Activated CD8-positive, alpha-beta memory T cell treated with anti-CD3 and anti-CD28 coated beads for 1 hour (primary cell): ENCODE measurements around the gene STK32B.
"Not testable (repeated sequence)": the region's sequence is repeated elsewhere in the genome, so short reads cannot be mapped to it uniquely, and the experiment has no call there.

ENCODE experiments used
- DNase-seq, 2 donors: peaks; one replicate each; pipeline ENCODE4 v3.0.0-alpha.2; 2020; ENCODE audit warnings: low read depth in 1 of 2; ENCODE audit errors: extremely low read depth in 1 of 2

The STK32B gene

DNA sequence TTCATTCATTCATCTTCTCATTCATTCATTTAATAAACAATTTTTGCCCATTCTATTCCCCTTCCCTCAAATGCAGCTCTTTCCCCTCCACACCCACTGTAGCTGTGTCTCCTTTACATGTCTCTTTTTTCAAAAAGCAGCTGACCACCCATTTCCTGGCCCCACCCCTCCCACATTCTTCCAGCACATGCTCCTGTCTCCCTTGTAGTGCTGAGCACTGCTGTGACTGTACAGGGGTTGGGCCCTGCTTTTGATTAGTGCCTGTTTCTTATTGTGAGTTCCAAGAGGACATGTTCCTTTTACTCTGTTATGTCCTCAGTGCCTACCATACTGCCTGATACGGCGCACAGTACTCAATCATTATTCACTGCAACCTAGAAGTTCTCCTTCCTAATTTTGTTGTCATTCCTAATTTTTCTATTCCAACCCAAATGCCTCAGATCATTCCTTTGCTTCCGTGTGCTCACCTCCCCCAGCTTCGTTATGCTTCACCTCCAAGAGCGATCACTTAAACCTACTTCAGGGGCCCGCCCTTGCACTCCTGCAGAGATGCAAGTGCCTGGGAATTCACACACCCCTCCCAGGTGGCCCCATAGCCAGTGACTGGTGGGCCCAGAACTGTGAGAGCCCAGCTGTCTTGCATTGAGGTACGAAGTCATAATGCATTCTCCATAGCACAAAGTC lies 152.2 kb downstream of the STK32B start:
- DNase-seq: no peak

DNA sequence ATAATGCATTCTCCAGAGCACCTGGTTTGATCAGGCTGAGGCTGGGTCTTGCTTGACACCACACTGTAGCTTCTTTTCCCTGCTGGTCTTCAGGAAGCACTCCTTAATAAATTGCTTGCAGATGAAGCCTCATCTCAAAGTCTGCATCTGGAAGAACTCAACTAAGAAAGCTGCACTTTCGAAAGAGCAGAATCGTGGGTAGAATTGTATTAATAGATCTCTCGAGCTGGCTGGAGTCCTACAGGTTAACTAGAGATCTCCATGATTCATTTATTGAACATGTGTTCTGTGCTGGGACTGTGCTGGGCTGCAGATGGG lies 152.7 kb downstream of the STK32B start:
- DNase-seq: no peak

DNA sequence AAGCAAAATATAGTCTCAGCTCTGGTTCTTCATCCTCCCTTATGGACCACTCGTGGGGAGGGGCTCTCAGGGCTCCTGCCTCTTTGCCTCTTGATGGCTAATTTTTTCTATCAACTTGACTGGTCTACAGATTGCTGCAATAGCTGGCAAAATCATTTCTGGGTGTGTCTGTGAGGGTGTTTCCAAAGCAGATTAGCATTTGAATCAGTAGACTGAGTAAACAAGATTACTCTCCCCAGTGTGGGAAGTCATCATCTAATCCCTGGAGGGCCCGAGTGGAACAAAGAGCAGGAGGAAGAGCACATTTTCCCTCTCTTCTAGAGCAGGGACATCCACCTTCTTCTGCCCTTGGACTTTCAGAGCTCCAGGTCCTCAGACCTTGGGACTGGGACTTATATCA lies 153.5 kb downstream of the STK32B start:
- DNase-seq: no peak

DNA sequence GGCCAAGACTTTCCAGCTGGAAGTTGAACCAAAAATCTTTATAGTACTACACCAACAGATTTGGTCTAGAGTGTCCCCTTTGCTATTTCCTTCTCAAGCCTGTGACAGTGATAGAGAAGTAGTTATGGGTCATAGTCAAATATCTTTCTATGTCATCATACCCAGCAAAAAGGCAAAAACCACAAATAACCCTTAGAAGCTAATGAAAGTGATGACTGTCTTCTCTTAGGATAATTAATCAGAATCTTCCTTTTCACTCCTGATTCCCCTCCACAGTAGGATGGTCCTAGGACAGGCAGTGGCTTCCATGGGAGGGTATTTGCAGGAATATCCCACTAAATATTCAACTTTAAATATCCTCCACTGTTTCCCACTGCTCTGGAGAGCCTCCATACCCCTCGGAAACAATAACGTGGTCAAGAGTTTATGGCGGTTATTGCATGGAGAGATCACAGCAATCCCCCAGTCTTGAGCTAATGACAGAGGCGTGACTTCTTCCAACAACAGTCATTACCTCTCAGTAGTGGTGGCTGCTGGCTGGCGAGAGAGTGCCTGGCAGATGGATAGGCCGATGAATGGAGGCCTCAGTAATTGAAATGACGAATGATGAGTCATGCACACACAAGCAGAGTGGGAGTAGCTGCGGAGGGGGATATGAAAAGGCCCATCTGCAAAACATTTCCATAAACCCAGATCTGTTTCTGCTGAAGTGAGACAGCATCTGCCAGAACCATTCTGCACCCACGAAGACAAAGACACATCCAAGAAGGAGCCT lies 154.9 kb downstream of the STK32B start:
- DNase-seq: no peak

DNA sequence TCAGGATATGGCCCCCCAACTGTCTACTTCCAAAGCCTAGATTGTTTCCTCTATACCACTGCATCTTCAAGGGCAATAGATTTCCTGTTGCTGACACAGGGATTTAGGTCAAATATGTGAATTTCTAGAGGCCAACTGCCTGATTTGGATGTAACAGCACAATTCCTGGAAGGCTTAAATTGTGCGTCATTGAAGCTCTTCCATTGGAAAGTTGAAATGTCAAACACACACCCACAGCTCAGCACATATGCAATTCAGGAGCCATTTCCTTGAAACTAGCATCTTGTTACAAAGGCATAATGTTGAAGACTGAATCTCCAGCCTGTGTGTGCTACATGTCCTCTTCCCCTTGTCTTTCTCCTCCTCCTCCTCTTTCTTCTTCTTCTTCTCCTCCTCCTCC lies 158.6 kb downstream of the STK32B start:
- DNase-seq: no peak

DNA sequence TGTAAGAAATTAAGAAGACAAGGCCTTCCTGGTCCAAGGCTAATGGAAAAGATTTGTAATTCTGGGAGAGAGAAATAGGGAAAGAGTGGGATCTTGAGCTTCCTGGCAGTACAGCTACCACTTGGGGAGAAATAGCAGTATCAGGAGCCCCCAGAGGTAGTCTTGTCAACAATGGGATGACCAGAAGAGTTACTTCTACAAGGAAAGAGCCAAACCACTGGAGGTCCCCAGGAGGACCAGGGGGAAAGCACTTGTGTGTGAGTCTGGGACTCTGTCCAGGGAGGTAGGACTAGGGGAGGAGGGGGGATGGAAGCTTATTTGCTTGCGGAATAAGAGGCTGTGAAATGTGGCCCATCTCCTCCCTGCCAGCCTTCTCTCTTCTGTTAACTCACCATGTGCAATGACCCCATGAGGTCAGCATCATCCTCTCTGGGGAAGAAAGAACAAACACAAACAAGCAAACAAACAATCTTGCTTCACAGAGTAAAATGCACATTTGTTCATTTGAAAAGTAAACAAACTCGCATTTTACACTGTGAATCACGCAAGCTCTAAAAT lies 160.1 kb downstream of the STK32B start:
- DNase-seq: no peak

DNA sequence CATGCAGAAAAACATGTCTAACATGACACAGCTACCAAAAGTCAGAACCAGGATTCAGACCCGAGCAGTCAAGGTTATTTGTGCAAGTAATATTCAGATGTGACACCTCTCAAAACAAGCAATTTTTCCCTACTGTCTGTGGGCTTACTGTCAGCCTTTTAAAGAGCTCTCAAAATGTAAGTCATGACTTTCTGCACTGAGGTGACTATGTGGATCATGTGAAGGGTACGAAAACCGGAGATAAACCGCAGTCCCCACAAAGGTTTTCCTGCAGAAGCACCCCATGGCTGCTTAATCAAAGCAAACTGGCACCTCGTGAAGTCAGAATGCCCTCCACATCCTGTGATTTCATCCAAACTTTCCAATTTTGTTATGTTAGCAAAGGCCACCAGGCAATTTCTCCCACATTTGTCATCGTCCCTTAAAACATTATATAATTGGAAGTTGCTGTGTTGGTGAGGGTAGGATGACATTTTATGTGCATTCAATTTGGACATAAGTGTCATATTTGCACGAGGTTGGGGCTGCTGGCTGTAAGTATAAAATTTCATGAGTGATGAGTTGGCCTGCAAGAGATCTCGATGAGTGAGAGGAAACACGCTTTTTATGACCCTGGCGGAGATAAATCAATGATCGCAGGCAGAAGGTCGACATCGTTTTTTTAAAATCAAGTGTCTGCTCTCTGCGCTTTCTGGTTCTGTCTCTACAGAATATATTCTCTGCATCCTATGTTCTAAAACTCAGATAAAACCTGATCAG lies 161.2 kb downstream of the STK32B start:
- DNase-seq: no peak

DNA sequence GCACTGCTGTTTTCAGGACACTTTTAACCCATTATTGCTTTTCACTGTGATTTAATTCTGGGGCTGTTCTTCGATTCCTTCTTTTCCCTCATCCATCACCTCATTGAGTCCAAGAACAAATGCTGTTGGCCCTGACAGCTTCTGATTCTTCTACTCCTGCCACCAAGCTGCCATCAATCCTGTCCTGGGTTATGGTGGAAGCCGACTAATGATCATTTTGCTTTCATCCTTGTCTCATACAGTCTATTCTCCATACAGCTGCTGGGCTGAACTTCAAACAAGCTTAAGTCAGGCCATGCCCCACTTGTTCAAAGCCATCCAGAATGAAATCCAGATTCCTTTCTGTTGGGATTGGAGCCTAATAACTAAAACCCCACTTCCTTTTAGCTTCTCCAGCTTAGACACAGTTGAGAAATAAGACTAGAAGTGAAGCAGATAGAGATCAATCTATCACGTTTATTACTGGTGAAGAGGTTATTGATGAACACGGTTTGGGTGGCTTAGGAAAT lies 161.9 kb downstream of the STK32B start:
- no peak for DNase-seq

DNA sequence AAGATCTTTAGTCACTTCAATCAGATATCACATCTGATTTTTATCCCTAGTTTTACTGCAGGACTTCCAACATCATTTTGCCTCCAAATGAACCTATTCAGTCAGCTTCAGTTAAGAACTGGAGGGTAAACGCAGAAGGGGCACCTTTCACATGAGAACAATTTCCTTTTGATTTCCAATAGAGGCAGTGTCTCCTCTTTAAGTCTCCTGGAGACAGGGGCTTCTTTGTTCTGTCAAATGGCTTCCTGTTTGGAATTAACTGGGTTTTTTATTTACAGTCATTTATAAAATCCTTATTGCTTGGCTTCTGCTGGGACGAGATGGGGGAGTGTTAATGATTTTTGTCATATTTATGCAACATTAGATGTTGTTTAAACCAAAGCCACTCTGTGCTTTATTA lies 164.0 kb downstream of the STK32B start:
- DNase-seq: no peak

DNA sequence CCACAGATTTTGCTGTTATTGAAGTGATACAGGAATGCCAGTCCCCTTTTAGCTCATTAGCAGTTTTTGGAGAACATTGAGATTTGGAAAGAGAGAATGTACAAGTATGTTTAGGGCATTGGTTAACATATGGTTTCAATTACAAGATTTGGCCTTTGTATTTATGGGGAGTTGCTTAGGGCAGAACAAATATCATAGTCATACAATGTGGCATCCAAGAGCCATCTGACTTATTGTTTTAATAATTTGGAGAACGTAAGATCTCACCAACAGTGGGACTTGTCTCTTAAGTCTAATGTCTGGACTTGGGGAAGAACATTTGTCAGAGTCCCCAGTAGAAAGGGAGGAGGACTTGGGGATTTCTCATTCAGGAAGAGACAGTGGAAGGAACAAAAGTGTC lies 166.1 kb downstream of the STK32B start:
- DNase-seq: no peak

DNA sequence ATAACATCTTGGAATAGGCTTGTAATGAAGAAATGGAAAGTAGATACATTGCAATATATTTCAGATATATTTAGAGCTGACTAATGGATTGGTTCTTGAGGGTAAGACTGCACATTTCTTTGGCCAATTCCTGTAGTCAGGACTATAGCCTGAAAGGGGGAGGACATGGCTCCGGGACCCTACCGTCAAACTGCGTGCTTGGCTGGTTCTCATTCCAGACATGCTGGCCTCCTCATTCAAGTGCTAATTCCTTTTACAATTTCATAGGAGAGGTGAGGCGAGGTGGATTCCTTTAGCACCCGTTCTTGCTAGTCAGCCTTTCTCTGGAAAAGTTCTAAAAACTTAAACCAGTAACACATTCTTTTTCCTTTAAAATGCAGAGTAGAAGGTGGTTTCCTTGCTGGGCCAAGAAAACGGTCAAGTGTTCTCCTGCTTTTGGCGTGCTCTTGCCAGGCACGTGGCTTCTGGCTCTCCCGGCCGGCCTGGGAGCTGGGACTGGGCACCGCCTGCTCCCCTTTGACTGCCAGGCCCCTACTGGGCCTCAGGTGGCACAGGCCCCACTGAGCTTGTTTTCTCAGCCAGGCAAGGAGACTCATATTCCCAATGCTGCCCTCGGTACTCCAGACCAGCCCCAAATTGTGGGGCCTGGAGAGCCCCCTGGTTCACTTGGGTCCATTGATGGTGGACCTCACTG lies 167.2 kb downstream of the STK32B start:
- DNase-seq: no peak

DNA sequence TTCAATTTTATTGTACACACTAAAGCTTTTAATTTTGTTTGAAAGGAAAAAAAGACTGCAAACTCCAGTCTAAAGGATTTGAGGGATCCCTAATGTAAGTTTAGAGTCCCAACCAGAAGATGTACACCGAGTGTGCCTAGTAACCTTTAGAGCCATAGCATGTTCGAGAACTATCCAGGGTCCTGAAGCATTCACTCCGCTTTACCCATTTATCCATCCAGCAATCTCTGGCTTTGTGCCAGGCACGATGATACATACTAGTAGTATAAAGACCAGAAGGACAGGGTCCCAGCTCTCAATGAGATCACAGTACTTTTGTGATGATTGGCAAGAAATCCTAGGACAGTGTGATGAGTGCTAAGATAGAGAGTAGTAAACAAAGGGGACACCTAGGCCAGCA lies 168.7 kb downstream of the STK32B start:
- no peak for DNase-seq

DNA sequence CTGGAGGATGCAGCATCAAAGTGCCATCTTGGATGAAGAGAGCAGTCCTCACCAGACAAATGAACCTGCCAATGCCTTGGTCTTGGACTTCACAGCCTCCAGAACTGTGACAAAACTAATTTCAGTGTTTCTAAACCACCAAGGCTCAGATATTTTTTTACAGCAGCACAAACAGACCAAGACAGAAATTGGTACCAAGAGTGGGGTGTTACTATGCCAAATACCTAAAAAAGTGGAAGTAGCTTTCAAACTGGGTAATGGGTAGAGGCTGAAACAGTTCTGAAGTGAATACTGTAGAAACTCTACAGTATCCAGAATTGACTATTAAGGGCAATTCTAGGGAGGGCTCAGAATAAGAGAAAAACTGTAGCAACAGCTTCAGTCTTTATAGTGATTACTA lies 170.8 kb downstream of the STK32B start:
- no peak for DNase-seq

DNA sequence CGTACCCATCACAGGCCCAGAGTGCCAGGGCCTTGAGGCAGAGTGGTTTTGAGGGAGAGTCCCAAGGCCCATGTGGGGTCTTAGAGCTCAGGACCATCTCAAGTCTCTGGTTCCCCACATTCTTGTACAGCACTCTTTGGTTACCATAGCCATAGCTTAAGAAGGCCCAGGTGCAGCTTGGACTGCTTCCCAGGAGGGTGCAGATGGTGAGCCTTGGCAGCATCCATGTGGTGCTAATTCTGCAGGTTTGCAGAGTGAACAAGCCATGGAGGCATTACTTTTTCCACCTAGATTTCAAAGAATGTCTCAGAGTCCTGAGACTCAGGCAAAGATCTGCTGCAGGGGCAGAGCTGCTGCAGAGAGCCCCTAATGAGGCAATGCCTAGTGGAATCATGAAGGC lies 171.7 kb downstream of the STK32B start:
- DNase-seq: no peak

DNA sequence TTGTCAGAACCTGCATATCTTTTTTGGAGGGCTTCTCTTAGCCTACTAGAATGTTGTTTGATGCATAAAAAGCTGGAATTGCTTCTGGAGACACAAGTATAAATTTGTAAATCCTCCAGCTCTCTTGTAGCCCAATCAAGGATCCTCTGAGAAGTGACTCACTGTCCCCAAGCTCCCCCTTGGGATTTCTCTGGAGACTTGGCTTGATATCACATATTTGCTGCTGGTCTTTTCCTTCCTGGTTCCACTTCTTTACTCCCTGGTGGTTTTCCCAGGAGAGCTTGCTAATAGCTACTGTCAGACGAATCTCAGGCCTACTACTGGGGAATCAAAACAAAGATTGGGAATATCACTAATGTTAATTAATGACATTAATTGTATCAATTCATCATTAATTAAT lies 173.1 kb downstream of the STK32B start:
- no peak for DNase-seq

DNA sequence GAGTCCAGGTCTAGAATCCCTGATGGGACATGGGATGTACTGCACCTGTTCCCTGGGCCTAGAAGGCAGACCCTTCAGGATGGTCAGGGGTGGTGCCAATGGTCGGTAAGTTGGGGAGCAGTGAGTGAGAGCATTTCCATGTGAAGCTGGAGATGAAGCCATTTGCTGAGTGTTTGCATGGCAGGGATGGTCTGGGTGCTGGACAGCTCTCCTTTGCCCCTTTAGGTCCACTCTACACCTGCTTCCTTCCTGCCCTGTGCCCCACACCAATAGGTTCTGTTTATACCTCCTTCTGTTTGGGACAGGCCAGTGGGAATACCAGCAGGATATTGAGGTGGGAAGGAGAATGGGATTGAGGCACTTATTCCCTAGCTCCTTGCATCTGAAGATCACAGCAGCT lies 181.3 kb downstream of the STK32B start:
- no peak for DNase-seq

DNA sequence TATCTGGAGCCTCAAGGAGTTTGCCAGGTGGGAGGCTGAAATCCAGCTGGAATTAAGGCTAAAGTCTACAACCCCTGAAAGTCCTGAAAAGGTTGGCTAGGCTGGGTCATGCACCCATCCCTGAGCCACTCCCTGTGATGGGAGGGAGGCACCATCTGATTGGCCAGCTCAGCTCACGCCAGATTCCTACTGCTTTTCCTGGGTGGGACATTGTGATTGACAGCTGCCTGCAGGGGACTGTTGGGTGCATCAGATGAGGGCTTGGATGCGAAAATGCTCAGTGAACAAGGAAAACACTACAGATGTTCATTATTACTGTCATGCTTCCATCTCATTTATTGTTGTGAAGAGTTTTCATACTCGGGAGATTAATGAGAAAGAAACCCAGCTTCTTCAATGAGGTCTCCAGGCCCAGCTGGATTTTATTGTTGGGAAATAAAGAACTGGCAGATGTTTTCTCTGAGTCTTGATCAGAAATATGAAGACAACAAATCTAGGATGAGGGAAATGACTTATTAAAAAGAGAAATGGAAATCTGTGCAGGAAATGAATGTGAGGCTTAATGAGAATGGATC lies 185.9 kb downstream of the STK32B start:
- no peak for DNase-seq

DNA sequence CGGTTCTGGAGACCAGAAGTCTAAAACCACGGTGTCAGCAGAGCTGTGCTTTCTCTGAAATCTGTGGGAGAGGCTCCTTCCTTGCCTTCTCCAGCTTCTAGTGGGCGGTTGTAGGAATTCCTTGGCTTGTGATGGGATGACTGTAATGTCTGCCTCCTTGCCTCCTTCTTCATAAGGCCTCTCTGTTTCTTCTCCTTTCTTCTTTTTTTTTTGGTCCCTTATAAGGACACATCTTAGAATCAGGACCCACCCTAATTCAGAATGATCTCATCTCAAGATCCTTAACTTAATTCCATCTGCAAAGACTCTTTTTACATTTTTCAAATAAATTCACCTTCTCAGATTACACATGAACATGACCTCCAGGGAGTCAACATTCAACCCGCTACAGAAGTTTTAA lies 186.9 kb downstream of the STK32B start:
- DNase-seq: no peak

DNA sequence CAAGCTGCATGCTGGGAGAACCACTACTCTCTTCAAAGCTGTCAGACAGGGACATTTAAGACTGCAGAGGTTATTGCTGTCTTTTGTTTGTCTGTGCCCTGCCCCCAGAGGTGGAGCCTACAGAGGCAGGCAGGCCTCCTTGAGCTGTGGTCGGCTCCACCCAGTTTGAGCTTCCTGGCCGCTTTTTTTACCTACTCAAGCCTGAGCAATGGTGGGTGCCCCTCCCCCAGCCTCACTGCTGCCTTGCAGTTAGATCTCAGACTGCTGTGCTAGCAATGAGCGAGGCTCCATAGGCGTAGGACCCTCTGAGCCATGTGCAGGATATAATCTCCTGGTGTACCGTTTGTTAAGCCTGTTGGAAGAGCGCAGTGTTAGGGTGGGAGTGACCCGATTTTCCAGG lies 195.8 kb downstream of the STK32B start:
- DNase-seq: not testable (repeated sequence)

DNA sequence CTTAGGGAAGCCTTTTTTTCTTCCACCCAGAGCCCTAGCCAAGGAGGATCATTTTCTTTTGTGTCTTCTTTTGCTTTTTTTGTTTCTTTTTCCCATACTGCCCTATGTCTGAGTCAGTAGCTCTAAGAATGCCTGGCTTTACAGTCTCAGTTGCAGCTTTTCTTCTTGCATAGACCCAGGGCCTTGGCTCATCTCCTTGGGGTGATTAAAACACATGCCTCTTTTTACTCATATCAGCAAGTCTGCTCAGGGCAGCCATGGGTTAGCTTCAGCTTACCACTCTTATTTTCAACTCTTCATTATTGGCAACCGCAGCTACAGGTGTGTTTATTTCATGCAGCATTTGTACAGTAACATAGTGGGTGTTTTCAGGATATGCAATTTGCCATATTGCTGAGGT lies 196.5 kb downstream of the STK32B start:
- no peak for DNase-seq

DNA sequence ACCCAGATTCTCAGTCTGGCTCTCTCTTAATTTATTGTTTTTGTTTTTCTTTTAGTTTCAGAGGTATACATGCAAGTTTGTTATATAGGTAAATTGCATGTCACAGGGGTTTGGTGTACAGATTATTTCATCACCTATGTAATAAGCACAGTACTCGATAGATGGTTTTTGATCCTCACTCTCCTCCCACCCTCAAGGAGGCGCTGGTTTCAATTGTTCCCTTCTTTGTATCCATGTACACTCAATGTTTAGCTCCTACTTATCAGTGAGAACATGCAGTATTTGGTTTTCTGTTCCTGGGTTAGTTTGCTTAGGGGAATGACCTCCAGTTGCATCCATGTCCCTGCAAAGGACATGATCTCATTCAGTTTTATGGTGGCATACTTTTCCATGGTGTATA lies 198.4 kb downstream of the STK32B start:
- DNase-seq: no peak
